ENCODE measurements around the gene CARS1.

The CARS1 gene

GRCh38 chr11:2952290-2952689 is 104.9 kb downstream of the CARS1 start:
- no peak for DNase-seq

GRCh38 chr11:2951231-2952110 is 105.8 kb downstream of the CARS1 start:
- DNase-seq = no peak

Measured in NCI-H82 (cell line).